HG02938 (cell line): ENCODE results near the gene OR2T3.
A peak's percentile ranks its signal among the peaks of the same experiment; 100 is the strongest.
"Not testable (repeated sequence)": the region's sequence is repeated elsewhere in the genome, so short reads cannot be mapped to it uniquely, and the experiment has no call there.

Experiments used
- ATAC-seq: cut with Tn5 transposase; IDR thresholded peaks from one replicate; pipeline ENCODE4 v1.9.1; 2021; ENCODE audit warnings: mild to moderate bottlenecking, moderate library complexity; ENCODE audit not compliant: unreplicated experiment

OR2T3 gene

DNA sequence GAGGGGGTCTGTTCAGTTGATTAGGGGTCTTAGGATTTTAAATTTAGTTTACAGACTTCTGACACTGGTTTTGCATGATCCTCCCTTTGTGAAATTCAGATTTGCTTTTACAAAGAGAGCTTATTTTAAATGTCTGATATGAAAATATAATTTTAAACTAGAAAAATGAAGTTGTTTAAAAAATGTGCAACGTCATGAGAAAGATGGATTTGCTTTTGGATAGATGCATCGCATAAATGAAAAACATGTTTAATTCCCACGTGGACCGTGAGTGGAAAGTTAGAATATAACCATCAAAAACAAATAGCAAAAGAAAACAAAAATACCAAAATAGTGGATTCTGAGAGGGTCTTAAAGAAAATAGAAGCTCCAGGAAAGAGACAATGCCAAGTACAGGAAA is 2.0 kb upstream of the OR2T3 start:
- ATAC-seq, result no peak

DNA sequence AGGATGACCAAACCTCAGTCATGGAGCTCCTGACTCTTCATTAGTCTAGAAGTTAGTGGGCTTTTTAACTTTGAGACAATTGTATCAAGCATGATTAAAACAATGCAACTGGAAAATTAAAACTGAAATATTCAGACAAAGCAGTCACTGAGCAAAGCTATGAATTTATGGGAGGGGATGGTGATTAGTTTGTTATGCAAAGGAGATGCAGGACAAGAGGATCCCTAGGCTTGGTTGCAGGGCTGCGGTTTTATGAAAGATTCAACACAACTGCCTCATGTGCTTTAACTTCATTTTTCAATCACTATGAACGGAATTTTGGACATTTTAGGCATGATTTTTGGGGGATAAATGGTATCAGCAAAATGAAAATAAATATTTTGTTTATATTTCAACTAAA is 1.0 kb upstream of the OR2T3 start:
- not testable (repeated sequence) for ATAC-seq

DNA sequence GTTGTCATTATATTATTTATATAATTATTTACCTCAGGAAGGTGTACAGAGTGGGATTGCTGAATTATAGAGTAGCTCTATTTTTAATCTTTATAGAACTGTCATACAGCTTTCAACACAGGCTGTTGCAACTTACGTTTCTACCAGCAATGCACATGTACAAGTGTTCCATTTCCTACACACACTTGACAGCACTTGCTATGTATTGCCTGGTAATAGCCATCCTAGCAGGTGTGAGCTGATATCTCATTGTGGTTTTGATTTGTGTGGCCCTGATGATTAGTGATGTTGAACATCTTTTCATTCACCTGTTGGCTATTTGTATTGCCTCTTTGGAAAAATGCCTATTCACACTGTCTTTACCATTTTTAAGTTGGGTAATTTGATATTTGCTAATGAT is 2.5 kb downstream of the OR2T3 start:
- peak; percentile 81 for ATAC-seq

DNA sequence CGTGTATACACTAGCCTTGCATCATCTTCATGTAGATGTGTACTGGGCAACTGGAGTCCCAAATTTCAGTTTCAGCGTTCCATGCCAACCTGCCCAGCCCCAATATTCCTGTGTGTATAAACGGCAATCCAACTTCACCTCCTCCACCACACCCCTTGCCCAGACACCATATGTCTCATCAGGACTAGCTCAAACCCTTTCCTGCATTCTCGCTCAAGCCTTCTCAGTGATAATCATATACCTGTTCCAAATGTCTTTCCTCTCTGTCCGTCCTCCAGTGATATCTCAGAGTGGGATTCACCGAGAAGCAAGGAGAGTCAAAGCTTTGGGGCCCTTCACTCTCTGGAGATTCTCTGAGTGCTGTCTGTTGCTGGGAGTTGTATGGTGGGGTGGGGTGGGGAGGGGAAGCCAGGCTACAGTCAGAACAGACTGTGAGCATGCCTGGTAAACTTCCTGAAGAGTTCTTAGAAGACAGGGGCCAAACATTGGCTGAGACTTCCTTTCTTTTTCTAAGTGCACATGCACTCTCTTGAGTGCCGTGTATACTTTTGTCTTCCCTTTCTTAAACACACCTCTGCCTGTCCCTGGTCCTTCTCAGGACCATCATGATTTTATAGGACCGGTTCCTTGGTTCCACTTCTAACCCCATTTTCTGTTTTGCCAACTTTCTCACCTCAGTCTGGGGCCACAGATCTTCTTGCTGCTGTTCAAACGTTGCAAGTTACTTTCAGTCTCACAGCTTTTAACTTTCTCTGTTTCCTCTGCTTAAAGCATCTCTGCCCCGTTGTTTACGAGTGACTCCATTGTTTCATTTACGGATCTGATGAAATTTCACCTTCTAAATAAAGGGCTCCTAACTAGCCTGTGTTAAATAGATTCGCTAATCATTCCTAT is 8.8 kb downstream of the OR2T3 start:
- peak; percentile 90 for ATAC-seq

DNA sequence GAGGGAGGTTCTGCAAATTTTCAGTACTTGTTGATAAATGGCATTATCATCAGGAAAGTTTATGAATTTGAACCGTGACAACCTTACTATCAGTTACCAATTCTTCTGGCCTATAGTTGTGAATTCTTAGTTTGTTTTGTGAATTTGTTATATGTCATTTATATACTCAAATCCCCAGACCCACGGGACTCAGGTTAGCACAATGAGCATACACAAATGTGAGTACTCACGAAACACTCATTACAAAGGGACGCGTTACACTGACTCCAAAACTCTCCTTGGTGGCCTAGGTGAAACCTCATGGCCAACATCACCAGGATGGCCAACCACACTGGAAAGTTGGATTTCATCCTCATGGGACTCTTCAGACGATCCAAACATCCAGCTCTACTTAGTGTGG is 15.1 kb downstream of the OR2T3 start, which contains the start of gene OR2T5:
Gene OR2T5 (plus strand): TSS at position 301 of the 400 bp plus-strand sequence. CDS start 0 bp downstream, at position 301.
- ATAC-seq, result not testable (repeated sequence)

DNA sequence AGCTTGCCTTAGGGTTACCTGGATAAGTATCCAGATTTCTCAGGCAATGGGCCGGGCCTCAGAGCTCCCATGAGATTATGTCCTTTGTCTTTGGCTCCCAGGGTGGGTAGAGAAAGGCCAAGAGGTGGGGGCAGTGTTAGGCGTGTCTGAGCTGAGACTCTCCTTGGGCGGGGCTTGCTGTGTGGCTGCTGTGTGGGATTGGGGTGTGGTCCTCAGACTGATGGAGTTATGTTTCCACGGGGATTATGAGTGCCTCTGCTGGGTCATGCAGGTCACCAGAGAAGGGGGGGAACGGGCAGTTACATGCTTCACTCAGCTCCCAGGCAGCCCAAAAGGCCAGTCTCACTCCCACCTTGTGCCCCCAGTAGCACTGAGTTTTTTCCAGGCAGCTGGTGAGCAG is 23.5 kb downstream of the OR2T3 start:
- not testable (repeated sequence) for ATAC-seq

DNA sequence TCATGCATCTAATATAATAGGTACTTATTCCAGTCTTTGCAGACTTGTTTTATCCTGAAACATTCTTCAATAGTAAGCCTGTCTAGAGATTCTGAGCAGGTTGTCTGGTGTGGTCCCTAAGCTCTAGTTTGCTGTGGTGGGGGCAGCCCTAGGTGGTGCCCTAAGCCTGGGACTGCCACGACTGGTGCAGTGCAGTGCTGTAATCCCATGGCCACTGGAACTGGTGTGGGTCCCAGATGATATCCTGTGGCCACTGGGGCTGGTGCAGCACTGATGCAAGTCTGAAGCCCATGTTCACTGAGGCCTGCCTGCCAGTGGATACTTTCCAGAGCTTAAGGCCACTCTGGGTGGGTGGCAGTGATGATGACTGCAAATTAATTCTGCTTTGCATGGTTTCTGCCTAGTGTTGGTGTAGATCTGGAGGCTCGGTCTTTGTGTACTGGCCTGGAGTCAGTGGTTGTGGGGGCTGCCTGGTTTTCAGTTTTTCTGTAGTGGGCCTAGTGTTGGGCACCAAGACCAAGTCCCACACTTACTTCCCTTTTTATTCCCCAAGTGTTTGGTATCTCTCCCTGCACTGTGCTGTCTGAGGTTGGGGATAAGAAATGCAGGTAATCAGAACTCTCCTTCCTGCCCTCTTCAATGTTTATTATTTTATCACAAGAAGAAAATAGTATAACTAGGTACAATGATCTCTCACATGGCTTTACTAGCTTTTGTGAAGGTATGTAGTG is 27.3 kb downstream of the OR2T3 start:
- not testable (repeated sequence) for ATAC-seq

DNA sequence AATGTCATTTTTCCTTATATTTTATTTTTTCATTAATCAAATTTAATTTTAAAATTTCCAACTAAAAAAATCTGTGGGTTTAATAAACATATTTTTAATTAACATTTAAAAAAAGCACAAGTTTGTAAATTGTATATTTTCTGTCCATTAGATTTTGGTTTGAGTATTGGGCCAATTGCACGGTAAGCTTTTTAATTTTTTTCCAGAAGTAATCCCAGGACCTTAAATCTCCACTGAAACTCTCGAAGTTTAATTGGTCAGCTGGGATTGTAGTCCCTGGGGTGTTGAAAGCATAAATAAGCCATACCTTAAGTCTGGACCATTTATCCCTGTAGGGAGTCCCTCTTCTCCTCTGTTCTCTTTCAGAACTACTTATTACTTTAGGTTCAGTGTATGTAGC is 34.6 kb downstream of the OR2T3 start, which contains the start of gene OR2G6:
Gene OR2G6 (plus strand): TSS at position 301 of the 400 bp plus-strand sequence. CDS start 13,574 bp downstream, outside the sequence.
- not testable (repeated sequence) for ATAC-seq

DNA sequence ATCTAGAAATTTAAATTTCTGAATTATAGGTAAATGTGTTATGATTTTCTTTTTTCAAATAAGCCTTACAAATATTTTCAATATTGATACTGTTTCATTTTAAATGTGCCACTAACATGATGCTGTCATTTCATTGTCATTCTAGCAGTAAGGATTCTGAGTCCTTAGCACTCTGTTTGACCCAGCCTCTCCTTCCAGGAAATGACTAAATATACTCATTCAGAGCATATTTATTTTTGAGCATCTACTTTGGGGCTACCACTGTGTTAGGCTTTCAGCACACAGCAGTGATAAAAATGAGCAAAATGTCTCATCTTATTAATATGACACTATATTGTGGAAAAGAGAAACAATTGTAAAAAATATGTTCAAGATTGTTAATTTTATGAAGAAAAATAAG is 37.1 kb downstream of the OR2T3 start:
- not testable (repeated sequence) for ATAC-seq

DNA sequence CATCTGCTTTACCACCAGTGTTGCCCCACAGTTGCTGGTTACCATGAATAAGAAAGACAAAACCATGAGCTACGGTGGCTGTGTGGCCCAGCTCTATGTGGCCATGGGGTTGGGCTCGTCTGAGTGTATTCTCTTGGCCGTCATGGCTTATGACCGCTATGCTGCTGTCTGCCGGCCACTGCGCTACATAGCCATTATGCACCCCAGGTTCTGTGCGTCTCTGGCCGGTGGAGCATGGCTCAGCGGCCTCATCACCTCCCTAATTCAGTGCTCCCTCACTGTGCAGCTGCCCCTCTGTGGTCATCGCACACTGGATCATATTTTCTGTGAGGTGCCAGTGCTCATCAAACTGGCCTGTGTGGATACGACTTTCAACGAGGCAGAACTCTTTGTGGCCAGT is 48.7 kb downstream of the OR2T3 start:
- no peak for ATAC-seq
